HG03095 (cell line): ENCODE measurements around the gene ROS1.
"Not testable (repeated sequence)": the region's sequence is repeated elsewhere in the genome, so short reads cannot be mapped to it uniquely, and the experiment has no call there.

Experiments used
- ATAC-seq: cut with Tn5 transposase; IDR thresholded peaks from one replicate; pipeline ENCODE4 v1.9.1; 2021; ENCODE audit warnings: moderate library complexity; ENCODE audit not compliant: unreplicated experiment

Gene ROS1

DNA sequence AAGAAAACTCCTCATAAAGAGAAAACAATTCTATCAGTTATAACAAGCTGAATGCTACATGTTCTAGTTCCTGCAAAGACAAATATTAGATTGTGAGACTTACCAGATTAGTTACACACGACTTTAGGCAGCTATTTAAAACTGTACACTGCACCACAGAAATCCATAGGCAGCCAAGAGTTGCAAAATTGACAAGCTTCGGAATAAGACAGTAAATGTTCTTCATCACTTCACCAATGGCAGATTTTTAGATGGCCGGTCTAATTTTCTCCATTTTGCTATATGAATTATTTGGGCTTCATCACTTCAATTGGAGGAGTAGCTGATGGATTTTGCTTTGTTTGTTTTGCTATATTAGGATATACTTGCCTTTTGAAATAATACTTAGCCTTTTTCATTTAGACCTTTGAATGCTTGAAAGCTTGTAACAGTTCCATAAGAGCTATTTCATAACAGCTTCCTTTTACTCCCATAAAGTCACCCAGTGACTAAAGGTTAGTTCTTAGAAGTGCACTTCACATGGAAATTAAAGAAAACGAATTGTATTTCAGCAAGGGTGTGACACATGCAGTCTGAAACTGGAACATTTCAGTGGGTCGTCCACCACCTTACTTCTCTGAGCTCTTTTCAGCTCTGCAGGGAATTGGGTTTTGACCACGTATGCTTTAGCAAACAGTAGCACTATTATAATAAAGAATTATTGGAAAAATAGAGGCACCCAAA lies at the start of gene ROS1:
Gene ROS1, minus strand, starts transcription at position 512 of the 723 bp plus-strand sequence. Its CDS starts 286 bp downstream, at position 226.
- ATAC-seq: no peak

DNA sequence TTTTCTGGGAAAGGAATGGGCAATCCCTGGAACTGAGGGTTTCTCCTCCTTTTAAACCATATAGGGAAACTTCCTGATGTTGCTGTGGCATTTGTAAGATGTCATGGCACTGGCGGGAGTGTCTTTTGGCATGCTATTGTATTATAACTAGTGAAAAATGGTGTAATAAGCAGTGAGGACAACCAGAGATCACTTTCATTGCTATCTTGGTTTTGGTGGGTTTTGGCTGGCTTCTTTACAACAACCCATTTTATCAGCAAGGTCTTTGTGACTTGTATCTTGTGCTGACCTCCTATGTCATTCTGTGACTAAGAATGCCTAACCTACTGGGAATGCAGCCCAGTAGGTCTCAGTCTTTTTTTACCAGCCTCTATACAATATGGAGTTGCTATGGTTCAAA lies 47.7 kb upstream of the ROS1 start:
- no peak for ATAC-seq

DNA sequence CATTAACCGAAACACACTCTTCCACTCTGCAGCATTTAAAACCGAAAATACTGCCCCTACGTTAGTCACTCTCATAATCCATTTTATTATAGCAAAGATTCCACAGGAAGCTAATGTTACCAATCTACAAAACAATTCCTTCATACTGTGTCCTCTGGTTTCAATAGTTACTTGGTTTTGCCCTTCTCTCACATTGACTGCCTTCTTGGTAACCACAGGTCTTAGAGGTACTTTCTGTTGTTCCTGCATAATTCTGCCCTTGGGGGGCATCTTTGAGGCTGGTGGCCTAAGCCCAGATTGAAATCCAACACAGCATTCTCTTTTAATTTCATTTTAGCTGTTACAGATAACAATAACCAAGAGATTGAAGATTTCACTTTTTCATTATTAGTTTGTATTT lies 46.9 kb upstream of the ROS1 start:
- ATAC-seq: no peak

DNA sequence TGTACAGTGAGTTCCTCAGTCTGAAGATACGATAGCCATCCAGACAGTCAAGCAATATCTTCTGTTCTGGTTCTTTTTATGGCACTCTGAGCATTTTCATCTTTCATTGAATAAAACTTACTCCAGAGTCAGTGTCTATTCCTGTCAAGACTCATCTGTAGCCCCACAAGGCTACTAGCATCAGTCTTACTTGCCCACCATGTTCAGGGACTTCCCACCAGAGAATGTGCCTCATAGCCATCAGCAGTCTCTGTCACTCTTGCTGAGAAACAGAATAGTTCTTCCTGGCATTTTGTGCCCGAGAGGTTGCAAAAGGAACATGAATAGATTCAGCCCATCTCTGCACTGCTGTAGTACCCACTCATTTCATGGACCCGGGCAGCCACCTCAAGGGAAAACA lies 44.0 kb upstream of the ROS1 start:
- ATAC-seq: no peak

DNA sequence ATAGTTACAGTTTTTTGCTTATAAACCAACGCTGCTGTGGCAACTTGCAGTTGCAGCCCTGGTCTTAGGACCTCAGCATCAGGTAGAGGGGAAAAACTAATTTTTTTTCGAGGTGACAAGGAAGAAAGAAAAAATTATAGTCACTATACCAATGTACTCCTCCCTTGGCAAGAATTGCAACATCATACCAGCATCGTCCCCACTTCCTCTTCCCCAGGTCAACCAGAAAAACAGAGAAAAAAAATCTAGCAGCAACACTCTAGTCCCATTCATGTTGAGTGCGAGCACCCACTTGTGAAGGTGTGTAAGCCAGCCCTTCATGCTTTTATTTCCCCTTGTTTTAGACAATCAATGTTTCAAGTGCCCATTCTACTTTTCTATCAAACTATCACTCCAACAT lies 43.6 kb upstream of the ROS1 start:
- ATAC-seq: no peak

DNA sequence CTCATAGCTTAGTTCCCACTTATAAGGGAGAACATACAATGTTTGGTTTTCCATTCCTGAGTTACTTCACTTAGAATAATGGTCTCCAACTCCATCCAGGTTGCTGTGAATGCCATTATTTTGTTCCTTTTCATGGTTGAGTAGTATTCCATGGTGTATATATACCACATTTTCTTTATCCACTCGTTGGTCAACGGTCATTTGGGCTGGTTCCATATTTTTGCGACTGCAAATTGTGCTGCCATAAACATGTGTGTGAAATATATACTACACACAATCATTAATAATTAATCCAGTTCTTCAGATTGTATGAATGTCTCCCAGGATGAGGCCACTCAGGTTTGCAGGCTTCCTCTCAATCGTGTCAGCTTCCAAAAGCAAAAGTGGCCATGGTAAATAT lies 42.8 kb upstream of the ROS1 start:
- not testable (repeated sequence) for ATAC-seq

DNA sequence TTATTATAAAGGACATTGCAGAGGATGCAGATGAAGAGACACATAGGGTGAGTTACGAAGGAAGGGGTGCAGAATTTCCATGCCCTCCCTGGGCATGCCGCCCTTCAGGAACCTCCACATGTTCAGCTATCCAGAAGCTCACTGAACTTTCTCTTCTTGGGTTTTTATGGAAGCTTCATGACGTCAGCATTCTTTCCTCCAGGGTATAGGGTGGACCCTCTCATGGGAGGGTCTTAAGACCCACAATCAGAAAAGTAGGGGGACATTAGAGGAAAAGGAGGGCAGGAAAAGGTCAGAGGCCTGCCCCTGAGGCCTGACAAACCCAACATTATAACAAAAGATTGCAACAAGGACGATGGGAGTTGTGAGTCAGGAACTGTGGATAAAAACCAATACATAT lies 42.1 kb upstream of the ROS1 start:
- ATAC-seq: no peak

DNA sequence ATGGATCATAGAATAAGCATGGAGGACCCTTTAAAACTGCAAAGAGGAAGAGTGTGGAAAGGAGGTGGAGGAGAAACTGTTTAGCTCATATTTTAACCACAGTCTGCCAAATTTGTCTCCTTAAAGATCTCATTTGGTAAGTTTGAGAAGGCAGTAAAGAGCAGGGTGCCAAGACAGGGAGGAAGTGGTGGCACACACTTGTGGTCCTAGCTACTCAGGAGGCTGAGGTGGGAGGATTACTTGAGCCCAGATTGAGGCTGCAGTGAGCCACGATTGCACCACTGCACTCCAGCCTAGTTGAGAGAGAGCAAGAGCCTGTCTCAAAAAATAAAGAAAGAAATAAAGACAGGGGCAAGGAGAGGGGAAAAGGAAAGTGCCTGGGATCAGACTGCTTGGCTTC lies 39.9 kb upstream of the ROS1 start:
- no peak for ATAC-seq

DNA sequence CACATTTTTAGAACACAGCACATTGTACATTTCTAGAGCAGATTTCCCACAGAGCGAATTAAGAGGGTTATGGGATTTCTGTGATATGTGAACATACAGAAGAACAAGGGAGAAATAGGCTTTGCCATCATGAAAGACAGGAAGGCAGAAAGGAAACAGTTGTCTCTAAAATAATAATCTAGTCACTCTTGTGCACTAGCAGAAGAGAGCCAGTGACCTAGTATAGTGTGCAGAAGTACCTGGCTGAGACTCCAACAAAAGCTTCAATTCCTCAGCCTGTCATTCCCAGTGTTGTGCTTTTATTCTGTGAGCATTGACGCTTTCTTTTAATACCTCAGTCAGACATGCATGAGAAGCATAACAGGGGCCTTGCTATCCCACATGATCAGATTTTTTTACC lies 39.0 kb upstream of the ROS1 start:
- ATAC-seq: no peak

DNA sequence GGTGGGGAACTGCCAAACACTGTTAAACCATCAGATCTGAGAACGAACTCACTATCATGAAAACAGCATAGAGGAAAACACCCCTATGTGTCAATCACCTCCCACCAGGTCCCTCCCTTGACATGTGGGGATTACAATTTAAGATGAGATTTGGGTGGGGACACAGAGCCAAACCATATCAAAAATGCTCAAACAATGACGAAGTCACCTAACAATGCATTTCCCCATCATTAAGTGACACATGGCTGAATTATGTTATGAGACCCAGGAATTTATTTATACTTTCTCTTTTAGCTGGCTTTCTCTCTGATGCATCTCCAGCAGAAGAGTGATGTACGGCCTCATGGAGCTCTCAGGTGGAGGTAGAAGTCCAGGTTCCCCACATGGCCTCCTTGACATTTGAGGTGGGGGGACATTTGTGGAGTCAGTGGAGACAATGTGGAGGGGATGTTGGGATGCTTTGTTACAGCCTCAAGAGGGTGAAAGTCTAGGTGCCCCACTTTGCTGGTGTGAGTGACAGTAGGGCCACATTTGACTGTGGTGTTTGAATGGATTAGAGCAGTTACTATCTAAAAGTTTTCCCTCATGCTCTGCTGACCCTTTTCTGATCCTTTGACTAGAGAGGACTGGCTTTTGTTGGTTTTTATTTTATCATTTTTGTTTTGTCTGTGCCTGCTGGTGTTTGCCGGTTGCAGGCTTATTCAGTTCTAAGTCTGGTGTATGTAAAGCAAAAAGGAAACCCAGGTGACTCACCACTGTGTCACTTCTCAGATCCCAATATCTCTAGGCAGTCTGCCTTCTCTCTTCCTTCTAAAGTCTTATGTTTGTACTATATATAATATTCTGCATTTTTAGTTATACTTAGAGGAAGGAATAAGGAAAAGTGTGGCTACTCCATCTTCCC lies 38.3 kb upstream of the ROS1 start:
- peak; percentile 93 for ATAC-seq

DNA sequence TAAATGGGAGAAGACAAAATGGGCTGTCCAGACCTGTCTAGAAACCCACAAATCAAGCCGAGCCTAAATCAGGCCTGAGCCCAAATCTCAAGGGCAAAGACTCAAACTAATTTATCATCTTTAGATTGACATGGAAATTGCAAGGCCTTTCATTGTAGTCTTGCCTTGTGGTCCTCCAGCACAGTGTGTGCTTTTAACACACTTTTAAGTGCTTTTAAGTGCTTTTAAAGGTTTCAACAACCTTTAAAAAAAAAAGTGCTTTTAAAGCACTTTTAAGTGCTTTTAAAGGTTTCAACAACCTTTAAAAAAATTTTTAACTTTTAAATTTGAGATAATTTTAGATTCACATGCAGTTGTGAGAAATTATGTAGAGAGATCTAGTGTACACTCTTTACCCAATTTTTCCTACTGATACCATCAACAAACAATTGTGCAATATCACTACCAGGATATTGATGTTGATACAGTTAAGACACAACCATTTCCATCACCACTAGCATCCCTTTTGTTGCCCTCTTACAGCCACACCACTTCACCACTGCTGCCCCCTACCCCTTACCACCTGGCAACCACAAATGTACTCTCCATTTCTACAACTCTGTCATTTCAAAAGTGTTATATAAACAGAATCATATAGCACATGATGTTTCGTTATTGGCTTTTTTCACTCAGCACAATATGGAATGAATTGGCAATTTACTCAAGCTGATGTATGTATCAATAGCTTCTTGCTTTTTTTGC lies 33.6 kb upstream of the ROS1 start:
- no peak for ATAC-seq

DNA sequence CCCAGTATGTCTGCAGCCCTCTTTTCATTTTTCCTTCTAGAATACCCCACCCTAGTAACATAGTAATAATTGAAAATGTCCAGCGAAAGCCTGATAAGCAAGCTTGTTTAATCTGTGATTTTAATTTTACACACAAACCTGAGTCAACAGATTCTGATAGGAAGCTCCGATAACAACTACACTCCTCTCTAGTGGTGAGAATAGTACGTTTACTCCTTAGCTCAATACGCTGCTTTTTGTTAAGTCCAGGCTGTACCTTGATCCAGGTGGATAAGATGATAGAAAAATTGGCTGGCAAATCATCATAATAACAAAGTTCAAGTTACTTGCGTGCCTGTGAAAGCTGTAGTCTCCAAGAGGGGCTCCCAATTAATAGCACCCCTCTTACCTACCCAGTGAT lies 31.3 kb upstream of the ROS1 start:
- no peak for ATAC-seq

DNA sequence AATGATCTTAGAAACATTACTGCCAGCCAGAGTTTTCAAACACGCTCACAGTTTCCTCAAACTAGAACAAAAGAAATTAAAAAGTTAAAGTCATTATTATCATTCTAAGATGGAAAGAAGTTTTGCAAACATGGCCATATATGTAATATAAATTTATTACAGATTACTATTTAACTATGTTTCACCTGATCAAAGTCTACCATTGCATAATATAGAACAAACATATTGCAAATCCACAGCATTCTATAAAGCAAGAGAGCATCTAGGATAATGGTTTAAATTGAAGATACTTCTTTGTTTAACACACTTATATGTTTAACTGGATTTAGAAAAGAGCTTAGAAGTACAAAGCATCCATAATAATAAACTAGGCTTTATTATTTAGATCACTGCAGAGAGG lies 30.5 kb upstream of the ROS1 start:
- ATAC-seq: no peak

DNA sequence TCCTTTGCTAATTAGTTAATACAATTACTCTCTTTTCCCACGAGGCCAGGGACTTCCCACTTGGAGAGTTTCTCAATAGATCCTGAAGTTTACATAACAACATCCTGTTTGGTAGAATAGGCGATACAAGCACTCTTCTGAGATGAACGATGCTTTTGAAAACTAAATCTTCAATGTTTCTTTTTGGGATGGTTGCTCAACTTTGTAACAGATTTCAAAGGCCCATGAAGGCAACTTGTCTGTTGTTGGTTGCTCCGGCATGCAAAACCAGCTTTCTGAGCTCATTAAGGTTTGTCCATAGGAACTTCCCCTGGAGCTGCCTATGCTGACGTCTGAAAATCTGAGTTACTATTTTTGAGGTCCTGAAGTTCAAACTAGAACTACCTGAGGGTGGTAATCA lies 25.9 kb upstream of the ROS1 start:
- ATAC-seq: no peak

DNA sequence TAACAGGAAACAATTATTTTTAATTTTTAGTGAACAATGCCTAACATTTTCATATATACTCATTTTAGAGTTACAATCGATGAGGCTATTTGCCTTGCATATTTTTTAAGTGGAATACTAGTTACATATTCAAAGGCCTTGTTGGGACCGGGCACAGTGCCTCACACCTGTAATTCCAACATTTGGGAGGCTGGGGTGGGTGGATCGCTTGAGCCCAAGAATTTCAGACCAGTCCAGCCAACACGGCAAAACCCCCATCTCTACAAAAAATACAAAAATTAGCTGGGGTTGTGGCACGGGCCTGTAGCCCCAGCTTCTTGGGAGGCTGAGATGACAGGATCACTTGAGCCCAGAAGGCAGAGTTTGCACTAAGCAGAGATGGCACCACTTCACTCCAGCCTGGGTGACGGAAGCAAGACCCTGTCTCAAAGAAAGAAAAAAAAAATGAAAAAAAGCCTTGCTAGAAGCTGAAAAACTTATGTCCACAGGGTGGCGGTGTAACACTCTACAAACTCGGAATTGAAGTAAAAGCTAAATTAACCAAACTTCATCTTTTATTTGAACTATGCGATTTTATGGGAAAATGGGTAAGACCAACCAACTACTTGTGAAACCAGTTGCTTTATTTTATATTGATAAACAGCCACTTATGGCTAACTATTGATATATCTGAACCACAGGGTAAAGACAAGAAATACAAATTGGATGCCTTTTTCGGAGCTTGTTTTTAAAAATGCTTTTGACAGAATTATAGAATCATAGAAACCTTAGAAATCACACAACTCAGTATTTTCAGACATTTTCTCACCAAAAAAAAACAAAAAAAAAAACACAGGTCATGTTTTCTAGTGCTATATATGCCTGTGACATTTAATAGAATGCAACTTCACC lies 24.1 kb upstream of the ROS1 start:
- ATAC-seq: no peak

DNA sequence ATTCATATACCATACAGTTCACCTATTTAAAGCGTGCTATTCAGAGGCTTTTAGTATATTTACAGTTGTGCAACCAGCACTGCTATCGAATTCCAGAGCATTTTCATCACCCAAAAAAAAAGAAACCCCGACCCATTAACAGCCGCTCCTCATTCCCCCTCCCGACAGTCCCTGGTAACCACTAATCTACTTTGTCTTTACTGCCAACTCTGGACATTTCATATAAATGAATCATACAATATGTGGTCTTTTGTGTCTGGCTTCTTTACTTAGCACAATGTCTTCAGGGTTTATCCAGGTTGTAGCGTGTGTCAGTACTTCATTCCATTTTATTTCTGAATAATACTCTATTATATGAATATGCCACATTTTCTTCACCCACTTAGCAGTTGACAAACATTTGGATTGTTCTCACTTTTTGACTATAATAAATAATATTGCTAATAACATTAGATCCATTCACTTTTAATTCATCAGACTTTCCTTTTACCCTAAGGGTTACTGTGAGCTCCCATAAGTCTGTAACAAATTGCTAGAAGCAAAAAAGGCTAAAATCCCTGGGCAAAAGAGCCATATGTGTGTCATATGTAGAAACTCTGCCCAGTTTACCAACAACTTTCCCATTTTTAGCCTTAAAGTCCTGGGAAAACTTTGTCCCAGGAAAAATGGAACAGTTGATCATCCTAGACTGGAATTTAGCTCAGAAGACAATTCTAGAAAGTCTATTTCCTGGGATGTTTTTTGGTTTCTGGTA lies 23.2 kb upstream of the ROS1 start:
- no peak for ATAC-seq

DNA sequence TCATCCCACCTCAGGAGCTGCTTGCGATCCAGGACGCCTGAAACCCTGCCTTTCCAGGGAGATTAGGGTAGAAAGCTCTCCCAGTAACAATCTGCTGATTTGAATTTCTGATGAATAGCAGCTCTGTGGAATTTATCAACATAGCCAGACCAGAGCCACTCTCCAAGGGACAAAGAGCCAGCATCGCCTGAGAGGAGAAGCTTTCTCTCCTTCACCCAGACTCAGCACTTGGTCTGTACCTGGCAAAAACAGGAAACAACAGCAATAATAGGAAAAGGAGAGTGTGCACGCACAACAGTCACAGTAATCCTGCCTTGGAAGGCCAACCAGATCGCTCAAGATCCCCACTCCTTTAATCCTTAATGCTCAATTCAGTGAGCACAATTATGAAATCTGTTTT lies 22.3 kb upstream of the ROS1 start:
- no peak for ATAC-seq

DNA sequence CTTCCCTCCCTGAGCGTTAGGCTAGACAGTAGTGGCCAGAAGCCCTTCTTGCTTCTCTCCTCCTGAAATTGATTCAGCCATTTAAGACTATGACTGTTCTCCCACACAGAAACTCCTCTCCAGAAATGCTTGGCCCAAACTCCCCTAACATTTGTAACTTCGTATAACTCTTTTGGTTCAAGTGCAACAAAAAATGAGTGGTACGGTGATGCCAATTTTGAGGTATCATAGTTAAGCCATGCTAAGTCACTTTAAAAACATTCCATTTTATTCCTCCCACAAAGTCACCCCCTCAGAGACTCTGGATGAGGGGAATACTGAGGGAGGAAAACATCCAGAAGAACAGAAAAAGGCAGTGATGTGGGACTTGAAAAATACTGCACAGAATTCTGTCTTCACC lies 21.1 kb upstream of the ROS1 start:
- no peak for ATAC-seq

DNA sequence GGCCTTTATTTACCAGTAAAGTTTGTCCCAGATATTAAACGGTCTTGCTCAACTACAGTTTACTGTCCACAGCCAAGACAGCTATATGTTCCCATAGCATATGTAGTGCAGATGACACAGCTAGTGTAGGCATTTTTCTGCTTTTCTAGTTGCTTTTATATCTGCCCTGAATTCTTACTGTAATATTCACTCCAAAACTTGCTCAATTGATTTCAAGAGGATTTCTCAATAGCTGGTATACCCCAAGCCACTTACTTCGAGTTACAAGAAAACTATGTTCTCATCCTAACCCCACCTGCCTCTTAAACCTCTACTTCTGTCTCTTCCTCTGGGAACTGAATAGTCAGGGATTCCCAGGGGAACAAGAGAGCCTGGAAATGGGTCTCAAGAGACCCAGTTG lies 18.9 kb upstream of the ROS1 start:
- no peak for ATAC-seq

DNA sequence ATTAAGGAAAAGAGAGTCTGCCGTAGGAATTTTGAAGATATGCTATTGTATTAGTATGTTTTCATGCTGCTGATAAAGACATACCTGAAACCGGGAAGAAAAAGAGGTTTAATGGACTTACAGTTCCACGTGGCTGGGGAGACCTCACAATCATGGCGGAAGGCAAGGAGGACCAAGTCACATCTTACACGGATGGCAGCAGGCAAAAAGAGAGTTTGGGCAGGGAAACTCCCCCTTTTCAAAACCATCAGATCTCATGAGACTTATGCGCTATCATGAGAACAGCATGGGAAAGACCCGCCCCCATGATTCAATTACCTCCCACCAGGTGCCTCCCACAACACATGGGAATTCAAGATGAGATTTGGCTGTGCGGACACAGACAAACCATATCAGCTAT lies 16.6 kb upstream of the ROS1 start:
- not testable (repeated sequence) for ATAC-seq
